Erythroblast (primary cell): ENCODE measurements around the gene DLK2.

ENCODE experiments used
- GATA1 ChIP-seq: IDR thresholded peaks from 2 replicates; pipeline ENCODE4 v1.6.1; 2011; ENCODE audit warnings: low read depth, mild to moderate bottlenecking, control low read depth, low read length, moderate library complexity
- POLR2A ChIP-seq: IDR thresholded peaks from 2 replicates; pipeline ENCODE4 v1.6.1; 2011; ENCODE audit warnings: mild to moderate bottlenecking, low read length

DNA sequence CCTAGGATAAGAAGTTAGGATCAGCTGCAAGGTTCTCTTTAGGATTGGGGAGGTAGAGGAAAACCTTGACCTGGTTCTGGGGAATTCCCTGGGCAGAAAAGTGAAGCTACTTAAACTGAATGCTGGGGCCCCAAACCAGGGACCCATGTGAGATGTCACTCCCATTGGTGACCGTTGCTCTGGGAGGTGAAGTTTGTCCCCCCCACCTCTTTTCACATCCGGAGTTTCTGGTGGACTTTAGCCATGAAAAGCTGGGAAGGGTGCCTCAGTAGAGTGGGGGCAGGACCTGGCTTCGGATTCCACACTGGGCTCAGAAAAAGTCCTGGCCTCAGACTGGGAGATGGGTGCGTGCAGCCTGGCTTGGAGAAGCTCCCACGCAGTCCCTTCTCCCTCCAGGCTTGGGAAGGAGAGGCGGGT lies 35.2 kb upstream of the DLK2 start:
- TF ChIP-seq POLR2A = no peak
- no peak for TF ChIP-seq GATA1
